K562 (cell line): ENCODE results near the gene MGAT4B. TPM values are rescaled to one million over a fixed set of nuclear protein-coding genes. Genes with fewer than 3 reads are reported as not detected.

ENCODE experiments used
- ATF1 ChIP-seq, 2 experiments: fragments of 450-650 bp in 1 of 2; IDR thresholded peaks; 2 replicates each; pipeline ENCODE4 v1.6.1; 2016; ENCODE audit warnings: missing compliant biosample characterization in 1 of 2, missing genetic modification characterization in 1 of 2
- ATF2 ChIP-seq: sonication (generic); formaldehyde crosslinking; IDR thresholded peaks from 2 replicates; pipeline ENCODE4 v1.8.1; 2022; ENCODE audit warnings: missing genetic modification reagents
- FOXA1 ChIP-seq: fragments of 450-650 bp; IDR thresholded peaks from 2 replicates; pipeline ENCODE4 v1.6.1; 2016; ENCODE audit warnings: mild to moderate bottlenecking, borderline replicate concordance
- GABPA ChIP-seq: fragments of 200-800 bp; sonication (Bioruptor generic); conservative IDR thresholded peaks from 2 replicates; pipeline ENCODE4 v1.6.1; 2016; ENCODE audit warnings: low read depth, missing genetic modification characterization, missing compliant biosample characterization
- GABPB1 ChIP-seq: sonication (generic); formaldehyde crosslinking; IDR thresholded peaks from 2 replicates; pipeline ENCODE4 v1.8.0; 2022; ENCODE audit warnings: mild to moderate bottlenecking, missing genetic modification reagents
- KLF6 ChIP-seq: fragments of 250-450 bp; sonication (Bioruptor Pico); IDR thresholded peaks from 2 replicates; pipeline ENCODE4 v1.4.0; 2020; ENCODE audit warnings: mild to moderate bottlenecking, moderate library complexity, borderline replicate concordance
- NR2C2 ChIP-seq, 2 experiments: fragments of 200-800 bp in 1 of 2; sonication (Bioruptor generic) in 1 of 2; sonication (generic) in 1 of 2; formaldehyde crosslinking in 1 of 2; IDR thresholded peaks; 2 replicates each; pipeline versions ENCODE4 v1.6.1 to v1.8.0; 2016 to 2022; ENCODE audit warnings: mild to moderate bottlenecking in 1 of 2, missing compliant biosample characterization in 1 of 2, missing genetic modification characterization in 1 of 2, missing genetic modification reagents in 1 of 2
- SMARCE1 ChIP-seq: fragments of 450-650 bp; IDR thresholded peaks from 2 replicates; pipeline ENCODE4 v1.7.1; 2016; ENCODE audit warnings: mild to moderate bottlenecking
- SOX6 ChIP-seq: fragments of 450-650 bp; IDR thresholded peaks from 2 replicates; pipeline ENCODE4 v1.6.1; 2014; ENCODE audit warnings: mild to moderate bottlenecking
- SUPT5H ChIP-seq: fragments of 450-650 bp; IDR thresholded peaks from 2 replicates; pipeline ENCODE4 v1.6.1; 2016
- TBL1XR1 ChIP-seq, 2 experiments: IDR thresholded peaks; 2 replicates each; pipeline ENCODE4 v1.6.1; 2012; ENCODE audit warnings: improper control_type of control experiment in 2 of 2, low read length in 2 of 2, mild to moderate bottlenecking in 1 of 2
- ZFP36 ChIP-seq: fragments of 150-350 bp; IDR thresholded peaks from 2 replicates; pipeline ENCODE4 v1.6.1; 2018; ENCODE audit warnings: low read length, low read depth; ENCODE audit not compliant: partially characterized antibody
- ZKSCAN8 ChIP-seq: fragments of 200-800 bp; sonication (Bioruptor generic); IDR thresholded peaks from 2 replicates; pipeline ENCODE4 v1.6.1; 2016; ENCODE audit warnings: missing genetic modification characterization, missing compliant biosample characterization
- ZNF384 ChIP-seq: IDR thresholded peaks from 2 replicates; pipeline ENCODE4 v1.6.1; 2012; ENCODE audit warnings: low read depth, low read length, improper control_type of control experiment
- ZNF740 ChIP-seq, 3 experiments: fragments of 200-800 bp in 1 of 3; sonication (Bioruptor generic) in 1 of 3; sonication (generic) in 1 of 3; formaldehyde crosslinking in 1 of 3; IDR thresholded peaks; 2 replicates each; pipeline versions ENCODE4 v1.6.1 to v1.8.0; 2016 to 2022; ENCODE audit warnings: mild to moderate bottlenecking in 2 of 3, missing compliant biosample characterization in 2 of 3, missing genetic modification characterization in 2 of 3, missing genetic modification reagents in 1 of 3
- ZNF778 ChIP-seq: fragments of 450-650 bp; formaldehyde crosslinking; IDR thresholded peaks from 2 replicates; pipeline ENCODE4 v1.4.0; 2020; ENCODE audit warnings: mild to moderate bottlenecking, moderate library complexity
- polyA plus RNA-seq, 8 experiments: library from polyadenylated mRNA; depleted of rRNA in 4 of 8; stranded (reverse) in 5 of 8; unstranded in 3 of 8; fragments of >200 nt; fragmentation: Nextera tagmentation in 2 of 8; fragmentation: Illumina TruSeq in 1 of 8; extraction: Ambion mirVana in 2 of 8; extraction: Trizol in 1 of 8; gene quantifications; 2 replicates each; pipeline versions ENCODE4 v1.2.1 to v1.2.3, GENCODE V29; 2011 to 2014; ENCODE audit warnings: inconsistent platforms in 1 of 8, missing spikeins in 1 of 8
- total RNA-seq, 7 experiments: library from RNA; depleted of rRNA in 6 of 7; stranded (reverse); fragments of >200 nt in 6 of 7; fragmentation: Illumina TruSeq in 2 of 7; extraction: Trizol in 2 of 7; gene quantifications; 2 replicates each; pipeline versions ENCODE4 v1.2.1 to v1.2.3, GENCODE V29; 2011 to 2021; ENCODE audit warnings: low replicate concordance in 1 of 7
- TF ChIP-seq, protein P1 (sequence below): fragments of 250-450 bp; sonication (Bioruptor Pico); IDR thresholded peaks from 2 replicates; pipeline ENCODE4 v1.4.0; 2020
- TF ChIP-seq, protein P2 (sequence below): fragments of 450-650 bp; IDR thresholded peaks from 2 replicates; pipeline ENCODE4 v1.6.1; 2017; ENCODE audit warnings: mild to moderate bottlenecking, moderate library complexity

MGAT4B gene
- total and polyA plus RNA-seq, 9 of the 15 experiments (the other 6 are each of a cell fraction or from before 2014, with no cell fraction given): 0.34 to 133 (median 75.4) TPM

- TF ChIP-seq ATF1 (CRISPR knock-in tag; IDR thresholded peaks at IDR 0.05) (no peak), ATF1 (tag; IDR thresholded peaks at IDR 0.05) (peak; percentile 85), ZNF778 (CRISPR knock-in tag) (no peak), SOX6 (peak; percentile 79; the same call in 1 of the 2 replicates), SUPT5H (peak; percentile 42), NR2C2 (CRISPR knock-in tag; IDR thresholded peaks at IDR 0.05) (peak; percentile 94), NR2C2 (tag; IDR thresholded peaks at IDR 0.05) (peak; percentile 98), ZNF740 (CRISPR knock-in tag; IDR thresholded peaks at IDR 0.05) (peak; percentile 79), ZNF740 (tag; IDR thresholded peaks at IDR 0.05) (no peak), ZFP36 (peak; percentile 22), ZNF384 (no peak), KLF6 (CRISPR knock-in tag) (no peak), GABPB1 (CRISPR knock-in tag) (peak; percentile 55), TBL1XR1 (IDR thresholded peaks at IDR 0.05; ENCODE audit: low read length in 2 of 2) (peak in 1 of 2 experiments; percentile 92; a peak in 2 of 4 replicates), SMARCE1 (peak; percentile 77), ATF2 (no peak), ZKSCAN8 (CRISPR knock-in tag) (no peak; the same call in 1 of the 2 replicates), GABPA (tag) (peak; percentile 52), FOXA1 (no peak)
- TF ChIP-seq, protein P1, sequence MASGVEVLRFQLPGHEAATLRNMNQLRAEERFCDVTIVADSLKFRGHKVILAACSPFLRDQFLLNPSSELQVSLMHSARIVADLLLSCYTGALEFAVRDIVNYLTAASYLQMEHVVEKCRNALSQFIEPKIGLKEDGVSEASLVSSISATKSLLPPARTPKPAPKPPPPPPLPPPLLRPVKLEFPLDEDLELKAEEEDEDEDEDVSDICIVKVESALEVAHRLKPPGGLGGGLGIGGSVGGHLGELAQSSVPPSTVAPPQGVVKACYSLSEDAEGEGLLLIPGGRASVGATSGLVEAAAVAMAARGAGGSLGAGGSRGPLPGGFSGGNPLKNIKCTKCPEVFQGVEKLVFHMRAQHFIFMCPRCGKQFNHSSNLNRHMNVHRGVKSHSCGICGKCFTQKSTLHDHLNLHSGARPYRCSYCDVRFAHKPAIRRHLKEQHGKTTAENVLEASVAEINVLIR (CRISPR knock-in tag): peak; percentile 70
- TF ChIP-seq, protein P2, sequence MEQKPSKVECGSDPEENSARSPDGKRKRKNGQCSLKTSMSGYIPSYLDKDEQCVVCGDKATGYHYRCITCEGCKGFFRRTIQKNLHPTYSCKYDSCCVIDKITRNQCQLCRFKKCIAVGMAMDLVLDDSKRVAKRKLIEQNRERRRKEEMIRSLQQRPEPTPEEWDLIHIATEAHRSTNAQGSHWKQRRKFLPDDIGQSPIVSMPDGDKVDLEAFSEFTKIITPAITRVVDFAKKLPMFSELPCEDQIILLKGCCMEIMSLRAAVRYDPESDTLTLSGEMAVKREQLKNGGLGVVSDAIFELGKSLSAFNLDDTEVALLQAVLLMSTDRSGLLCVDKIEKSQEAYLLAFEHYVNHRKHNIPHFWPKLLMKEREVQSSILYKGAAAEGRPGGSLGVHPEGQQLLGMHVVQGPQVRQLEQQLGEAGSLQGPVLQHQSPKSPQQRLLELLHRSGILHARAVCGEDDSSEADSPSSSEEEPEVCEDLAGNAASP: no peak
These were observed 12.2 kb upstream of the MGAT4B start (continued) for GRCh38 chr5:179818746-179819295.
